H1 (cell line): ENCODE data around the gene LDLRAD4. TPM values are rescaled to one million over a fixed set of nuclear protein-coding genes. Genes with fewer than 3 reads are reported as not detected.

Experiments
- CTCF ChIA-PET: fragments of 300-600 bp; sonication (Branson Sonifier 250); formaldehyde crosslinking; loops from one replicate; lab custom pipeline; 2021; ENCODE audit not compliant: partially characterized antibody; lab: Charles Lee
- POLR2A ChIA-PET: fragments of 300-600 bp; sonication (Branson Sonifier 250); formaldehyde crosslinking; loops from one replicate; lab custom pipeline; 2021; ENCODE audit warnings: inconsistent platforms; ENCODE audit not compliant: partially characterized antibody; lab: Charles Lee
- DNase-seq, 2 experiments: peaks; one replicate each; pipeline versions ENCODE4 v3.0.0 to v3.0.0-alpha.2; 2010 to 2022; ENCODE audit warnings: low spot score in 2 of 2, low read depth in 1 of 2, mixed read lengths in 1 of 2
- FAIRE-seq: peaks from 2 replicates; lab custom pipeline; 2011; peaks lifted over from hg19 to GRCh38; lab: Jason Lieb, UNC
- H2AFZ ChIP-seq: 2 replicates; pipeline ENCODE4 v1.8.1; 2012; ENCODE audit warnings: low read length, inconsistent platforms
- H2AK5ac ChIP-seq: 2 replicates; pipeline ENCODE4 v1.6.1; 2013; ENCODE audit warnings: low read depth, low read length
- H2BK120ac ChIP-seq: replicated peaks from 2 replicates; pipeline ENCODE3; 2013; ENCODE audit warnings: low read depth, low read length, inconsistent platforms
- H2BK12ac ChIP-seq: 2 replicates; pipeline ENCODE4 v1.6.1; 2013; ENCODE audit warnings: low read depth, low read length
- H2BK15ac ChIP-seq: 2 replicates; pipeline ENCODE4 v1.6.1; 2013; ENCODE audit warnings: low read length
- H2BK20ac ChIP-seq: 2 replicates; pipeline ENCODE4 v1.6.1; 2013; ENCODE audit warnings: low read length
- H2BK5ac ChIP-seq: 2 replicates; pipeline ENCODE4 v1.6.1; 2013; ENCODE audit warnings: low read depth, low read length
- H3K14ac ChIP-seq: 2 replicates; pipeline ENCODE4 v1.6.1; 2013; ENCODE audit warnings: inconsistent platforms; ENCODE audit not compliant: insufficient read length
- H3K18ac ChIP-seq: 2 replicates; pipeline ENCODE4 v1.6.1; 2013; ENCODE audit warnings: low read length; ENCODE audit errors: extremely low read depth
- H3K23ac ChIP-seq: 2 replicates; pipeline ENCODE4 v1.6.1; 2013; ENCODE audit warnings: inconsistent platforms; ENCODE audit not compliant: insufficient read length
- H3K23me2 ChIP-seq: 2 replicates; pipeline ENCODE4 v1.6.1; 2013; ENCODE audit warnings: low read depth, low read length
- H3K27ac ChIP-seq: 2 replicates; pipeline ENCODE4 v1.6.1; 2011; ENCODE audit warnings: low read depth, low read length, inconsistent platforms
- H3K27me3 ChIP-seq, 4 experiments: replicated peaks in 1 of 4; 1 replicate in 1 of 4; 2 replicates in 3 of 4; pipeline versions ENCODE4 v1.6.1 to v1.8.1; 2011 to 2013; ENCODE audit warnings: low read length in 3 of 4, mild to moderate bottlenecking in 3 of 4, inconsistent platforms in 2 of 4, mixed read lengths in 2 of 4, moderate library complexity in 1 of 4; ENCODE audit not compliant: control insufficient read depth in 3 of 4, insufficient read depth in 3 of 4; ENCODE audit errors: extremely low read depth in 1 of 4
- H3K36me3 ChIP-seq, 4 experiments: 2 replicates each; pipeline versions ENCODE4 v1.6.1 to v1.8.1; 2011 to 2013; ENCODE audit warnings: mild to moderate bottlenecking in 4 of 4, low read length in 3 of 4, moderate library complexity in 2 of 4, control low read depth in 1 of 4, inconsistent platforms in 1 of 4; ENCODE audit not compliant: insufficient read depth in 4 of 4, control insufficient read depth in 2 of 4
- H3K4ac ChIP-seq: replicated peaks from 2 replicates; pipeline ENCODE3; 2013; ENCODE audit warnings: low read length, low read depth, mixed read lengths, inconsistent platforms; ENCODE audit not compliant: insufficient read length
- H3K4me1 ChIP-seq, 4 experiments: replicated peaks in 1 of 4; 1 replicate in 1 of 4; 2 replicates in 3 of 4; pipeline versions ENCODE4 v1.6.1 to v1.8.1; 2011 to 2013; ENCODE audit warnings: low read length in 3 of 4, inconsistent platforms in 2 of 4, mixed read lengths in 1 of 4; ENCODE audit not compliant: insufficient read depth in 4 of 4, control insufficient read depth in 3 of 4
- H3K4me2 ChIP-seq, 2 experiments: 2 replicates each; pipeline versions ENCODE4 v1.6.1 to v1.8.1; 2011 to 2013; ENCODE audit warnings: low read depth in 2 of 2, low read length in 2 of 2, control low read depth in 1 of 2, inconsistent platforms in 1 of 2, mild to moderate bottlenecking in 1 of 2; ENCODE audit not compliant: insufficient read depth in 1 of 2
- H3K4me3 ChIP-seq, 4 experiments: fragments of 200-600, 300-600 bp in 1 of 4; sonication (generic), shearing (Covaris generic), sonication (Bioruptor Twin) in 1 of 4; 2 replicates each; pipeline versions ENCODE4 v1.5.1 to v1.8.1; 2011 to 2016; ENCODE audit warnings: low read length in 4 of 4, low read depth in 3 of 4, control low read depth in 2 of 4, inconsistent platforms in 2 of 4, mild to moderate bottlenecking in 2 of 4, mixed read lengths in 1 of 4, moderate library complexity in 1 of 4; ENCODE audit not compliant: insufficient read depth in 2 of 4; ENCODE audit errors: extremely low read depth in 1 of 4
- H3K56ac ChIP-seq: replicated peaks from 2 replicates; pipeline ENCODE3; 2013; ENCODE audit warnings: low read depth, mild to moderate bottlenecking, mixed read lengths, low read length, inconsistent platforms; ENCODE audit not compliant: insufficient read length
- H3K79me1 ChIP-seq: 2 replicates; pipeline ENCODE4 v1.6.1; 2013; ENCODE audit warnings: low read depth, low read length, control low read depth
- H3K79me2 ChIP-seq, 2 experiments: 2 replicates each; pipeline versions ENCODE4 v1.6.1 to v1.8.1; 2012 to 2013; ENCODE audit warnings: low read length in 2 of 2, mild to moderate bottlenecking in 2 of 2, inconsistent platforms in 1 of 2; ENCODE audit not compliant: insufficient read depth in 2 of 2, control insufficient read depth in 1 of 2
- H3K9ac ChIP-seq, 4 experiments: replicated peaks in 1 of 4; 1 replicate in 1 of 4; 2 replicates in 3 of 4; pipeline versions ENCODE4 v1.6.1 to v1.8.1; 2011 to 2013; ENCODE audit warnings: low read depth in 3 of 4, low read length in 3 of 4, control low read depth in 2 of 4, mild to moderate bottlenecking in 2 of 4, moderate library complexity in 2 of 4, inconsistent platforms in 1 of 4; ENCODE audit errors: extremely low read depth in 1 of 4
- H3K9me3 ChIP-seq, 2 experiments: 2 replicates each; pipeline versions ENCODE4 v1.6.1 to v1.8.1; 2012 to 2013; ENCODE audit warnings: mild to moderate bottlenecking in 2 of 2, moderate library complexity in 2 of 2, control low read depth in 1 of 2, inconsistent platforms in 1 of 2, low read depth in 1 of 2, low read length in 1 of 2, mixed read lengths in 1 of 2; ENCODE audit not compliant: insufficient read depth in 2 of 2
- H4K20me1 ChIP-seq, 2 experiments: replicated peaks in 1 of 2; 2 replicates each; pipeline versions ENCODE3 to v1.8.1; 2011 to 2013; ENCODE audit warnings: inconsistent platforms in 2 of 2, low read length in 2 of 2, mild to moderate bottlenecking in 1 of 2; ENCODE audit not compliant: insufficient read depth in 2 of 2, control insufficient read depth in 1 of 2
- H4K5ac ChIP-seq: 2 replicates; pipeline ENCODE4 v1.6.1; 2013; ENCODE audit warnings: low read length, low read depth, mixed read lengths, inconsistent platforms; ENCODE audit not compliant: insufficient read length
- H4K8ac ChIP-seq: 2 replicates; pipeline ENCODE4 v1.8.0; 2013; ENCODE audit warnings: mild to moderate bottlenecking, moderate library complexity, low read length, inconsistent platforms; ENCODE audit not compliant: insufficient read depth; ENCODE audit errors: extremely low read depth
- H4K91ac ChIP-seq: replicated peaks from 2 replicates; pipeline ENCODE3; 2013; ENCODE audit warnings: low read length, mixed read lengths, inconsistent platforms; ENCODE audit not compliant: insufficient read length
- CTCF ChIP-seq, 3 experiments: IDR thresholded peaks; 1 replicate in 2 of 3; 2 replicates in 1 of 3; pipeline versions ENCODE4 v1.5.1 to v1.6.1; 2011; ENCODE audit warnings: low read length in 3 of 3, mild to moderate bottlenecking in 3 of 3, inconsistent platforms in 2 of 3, low read depth in 1 of 3, moderate library complexity in 1 of 3; ENCODE audit not compliant: insufficient read depth in 1 of 3; ENCODE audit errors: control extremely low read depth in 1 of 3
- NRF1 ChIP-seq: IDR thresholded peaks from 2 replicates; pipeline ENCODE4 v1.6.1; 2011; ENCODE audit warnings: mild to moderate bottlenecking, low read depth, low read length, improper control_type of control experiment
- WGBS, 2 experiments: shearing (Covaris generic) in 1 of 2; methylation state at CpG; one replicate each; pipeline versions ENCODE4 v1.1.6 to v1.1.7; 2013 to 2015; ENCODE audit warnings: low lambda C conversion rate in 2 of 2, mixed read lengths in 2 of 2, inconsistent platforms in 1 of 2, low coverage in 1 of 2, missing lambda C conversion rate in 1 of 2; ENCODE audit not compliant: insufficient replicate concordance in 2 of 2, insufficient coverage in 1 of 2, insufficient read length in 1 of 2; ENCODE audit errors: extremely low coverage in 1 of 2, missing lambda C conversion rate in 1 of 2; 5-methylcytosine and 5-hydroxymethylcytosine counted together
- polyA plus RNA-seq, 7 experiments: library from polyadenylated mRNA; depleted of rRNA in 3 of 7; stranded (reverse) in 5 of 7; unstranded in 2 of 7; fragments of >200 nt in 5 of 7; fragments of 200-250 nt in 2 of 7; gene quantifications; 1 replicate in 5 of 7; 2 replicates in 1 of 7; 4 replicates in 1 of 7; pipeline versions ENCODE4 v1.2.1 to v1.2.3, GENCODE V29; 2011 to 2013; ENCODE audit warnings: missing spikeins in 2 of 7, mixed read lengths in 2 of 7
- total RNA-seq: library from RNA; stranded (reverse); fragmentation: NEBNext Ultra II Directional; extraction: Animal tissue kit (Norgen Biotek cat#: 25700); gene quantifications from 2 replicates; pipeline ENCODE4 v1.2.1, GENCODE V29; 2021

Gene LDLRAD4
- total and polyA plus RNA-seq, 2 of the 8 experiments (the other 6 are each of a cell fraction or from before 2014, with no cell fraction given): 0.77 to 1.4 TPM

DNA sequence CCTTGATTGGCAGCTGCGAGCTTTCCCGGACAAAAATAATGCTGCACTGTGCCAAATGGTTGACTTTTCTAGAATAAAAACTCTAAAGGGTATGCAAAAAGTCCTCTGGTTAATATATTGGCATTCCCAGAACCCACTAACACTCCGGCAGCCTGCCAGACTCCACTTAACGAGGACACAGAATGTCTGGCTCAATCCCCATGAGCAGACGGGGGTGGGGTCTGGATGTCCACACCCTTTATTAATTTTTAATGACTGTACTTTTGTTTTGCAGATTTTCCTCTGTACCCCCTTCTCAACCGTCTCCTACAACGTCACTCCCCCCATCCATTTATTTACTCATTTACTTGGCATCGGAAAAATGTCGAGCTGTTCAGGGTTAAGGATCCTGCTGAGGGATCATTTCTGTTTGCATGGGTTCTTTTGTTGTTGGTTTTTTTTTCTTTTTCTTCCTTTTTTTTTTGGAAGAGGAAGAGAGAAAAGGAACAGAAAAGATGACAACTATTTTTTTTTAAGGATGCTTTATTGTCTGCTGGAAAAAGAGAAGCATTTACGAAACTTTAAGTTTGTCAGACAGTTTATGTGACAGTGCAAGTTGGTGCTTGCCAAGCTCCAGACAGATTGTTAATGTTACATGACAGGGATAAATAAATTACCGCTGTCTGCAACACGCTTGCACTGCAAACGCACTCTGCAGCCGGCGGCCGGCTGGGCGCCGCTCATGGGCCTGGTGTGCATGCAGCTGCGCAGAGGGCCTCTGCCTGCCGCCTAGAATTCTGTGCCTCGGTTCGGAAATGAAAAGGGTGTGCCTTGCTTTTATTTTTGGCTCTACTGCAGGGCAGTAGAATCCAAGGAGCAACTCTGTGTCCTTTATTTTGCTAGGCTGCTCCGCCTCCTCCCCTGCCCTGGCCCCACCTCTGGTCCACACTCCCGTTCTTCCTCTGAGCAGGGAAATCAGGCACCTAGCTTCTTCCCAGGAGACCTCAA lies 3.6 kb downstream of the LDLRAD4 start:
- no peak overlapping the region for H3K9ac ChIP-seq
- no peak overlapping the region for H2BK15ac ChIP-seq
- H3K23me2 ChIP-seq: peaks cover 9% of the 10 kb centered on the region; the same call in 1 of the 2 replicates
- no peak overlapping the region for H2AK5ac ChIP-seq
- DNase-seq (no peak), FAIRE-seq (no peak)
- no peak overlapping the region for H4K8ac ChIP-seq
- no peaks in the 10 kb centered on the region for H3K9me3 ChIP-seq
- H4K20me1 ChIP-seq: no peaks in the 10 kb centered on the region
- H2BK20ac ChIP-seq: no peak overlapping the region
- no peak overlapping the region for H4K5ac ChIP-seq
- no peak overlapping the region for H3K4ac ChIP-seq
- ChIA-PET POLR2A (interaction anchor here (0.6 kb wide), 1 partner anchor 855 kb away, joined by 3 read pairs; no protein-coding TSS in a partner anchor), CTCF (interaction anchor here (0.6 kb wide), 1 partner anchor 13 kb away, joined by 3 read pairs; no protein-coding TSS in a partner anchor)
- H3K4me2 ChIP-seq: no peak overlapping the region
- no peak overlapping the region for H4K91ac ChIP-seq
- TF ChIP-seq NRF1 (no peak), CTCF (IDR thresholded peaks at IDR 0.05; ENCODE audit: control extremely low read depth in 1 of 3, insufficient read depth in 1 of 3, low read depth in 1 of 3, low read length in 3 of 3) (no peak)
- no peak overlapping the region for H3K27ac ChIP-seq
- H3K56ac ChIP-seq: no peak overlapping the region
- H2BK120ac ChIP-seq: no peak overlapping the region
- H3K79me1 ChIP-seq: no peaks in the 10 kb centered on the region
- H2AFZ ChIP-seq: no peak overlapping the region
- H2BK12ac ChIP-seq: no peak overlapping the region
- H3K18ac ChIP-seq: no peak overlapping the region
- H2BK5ac ChIP-seq: no peak overlapping the region
- no peak overlapping the region for H3K4me3 ChIP-seq
- peaks cover 4 to 24% (median 20%) of the 10 kb centered on the region in 4 experiments; a peak in 6 of 7 replicates for H3K27me3 ChIP-seq
- no peaks in the 10 kb centered on the region for H3K36me3 ChIP-seq
- H3K14ac ChIP-seq: no peak overlapping the region
- no peaks in the 10 kb centered on the region for H3K79me2 ChIP-seq
- WGBS, 2 experiments: 86% methylated on average over 24 of the region's 24 CpGs; no CpG with 5 or more reads in 1 of the 2 experiments
- H3K4me1 ChIP-seq: peaks cover 0 to 5% (median 2%) of the 10 kb centered on the region in 4 experiments; a peak in 4 of 7 replicates
- H3K23ac ChIP-seq: no peak overlapping the region
